K562 (cell line): ENCODE results near the gene PODN. TPM values are rescaled to one million over a fixed set of nuclear protein-coding genes. Genes with fewer than 3 reads are reported as not detected.

ENCODE experiments used
- ATAC-seq: fragments of 200-7000 bp; cut with Tn5 transposase; 3 replicates; pipeline ENCODE4 v1.9.1; 2020; ENCODE audit warnings: moderate library complexity
- BruUV-seq: library from RNA; stranded (reverse); fragments of 400-500 nt; replicated peaks from 2 replicates; lab custom pipeline; 2021; lab: Mats Ljungman, UMichigan
- CTCF ChIA-PET: fragments of 300-600 bp; formaldehyde crosslinking; extraction: SDS; loops from one replicate; lab custom pipeline; 2021; ENCODE audit warnings: low intra/inter-chr PET ratio; lab: Yijun Ruan, JAX
- POLR2A ChIA-PET: fragments of 300-600, 350-650 bp; sonication (Branson Sonifier 250); formaldehyde crosslinking; extraction: SDS; loops from one replicate; lab custom pipeline; 2021; ENCODE audit warnings: antibody characterized with exemption, inconsistent platforms; lab: Yijun Ruan, JAX
- DNase-seq, 4 experiments: peaks; one replicate each; pipeline versions ENCODE4 v3.0.0 to v3.0.0-alpha.2; 2011 to 2018; ENCODE audit warnings: low spot score in 3 of 4, mixed read lengths in 3 of 4; ENCODE audit errors: extremely low read depth in 1 of 4
- FAIRE-seq: peaks from 2 replicates; lab custom pipeline; 2011; peaks lifted over from hg19 to GRCh38; lab: Jason Lieb, UNC
- H2AFZ ChIP-seq: 2 replicates; pipeline ENCODE4 v1.6.0; 2011; ENCODE audit warnings: low read depth, low read length, control low read depth, inconsistent platforms
- H3K27ac ChIP-seq: fragments of 200-600 bp; 3 replicates; pipeline ENCODE4 v1.8.0; 2011; ENCODE audit warnings: low read depth, mild to moderate bottlenecking, control low read depth, inconsistent platforms, low read length, moderate library complexity, mixed read lengths; ENCODE audit errors: extremely low read depth
- H3K27me3 ChIP-seq, 2 experiments: fragments of 300-600 bp in 1 of 2; 2 replicates in 1 of 2; 3 replicates in 1 of 2; pipeline versions ENCODE4 v1.6.0 to v1.8.0; 2011; ENCODE audit warnings: inconsistent platforms in 2 of 2, low read length in 2 of 2, mild to moderate bottlenecking in 1 of 2, mixed read lengths in 1 of 2, moderate library complexity in 1 of 2; ENCODE audit not compliant: control insufficient read depth in 2 of 2, insufficient read depth in 2 of 2
- H3K36me3 ChIP-seq: fragments of 300-600 bp; 3 replicates; pipeline ENCODE4 v1.8.0; 2011; ENCODE audit warnings: mild to moderate bottlenecking, low read length, inconsistent platforms; ENCODE audit not compliant: control insufficient read depth, insufficient read depth
- H3K4me1 ChIP-seq, 2 experiments: fragments of 200-600 bp in 1 of 2; replicated peaks in 1 of 2; 2 replicates in 1 of 2; 3 replicates in 1 of 2; pipeline versions ENCODE4 v1.5.1 to v1.8.0; 2011; ENCODE audit warnings: inconsistent platforms in 2 of 2, low read length in 2 of 2, mild to moderate bottlenecking in 1 of 2, mixed read lengths in 1 of 2, moderate library complexity in 1 of 2; ENCODE audit not compliant: control insufficient read depth in 2 of 2, insufficient read depth in 2 of 2
- H3K4me2 ChIP-seq: 2 replicates; pipeline ENCODE4 v1.6.1; 2011; ENCODE audit warnings: low read length, control low read depth, inconsistent platforms, mixed read lengths; ENCODE audit not compliant: insufficient read depth
- H3K4me3 ChIP-seq: fragments of 200-600 bp; sonication (generic), shearing (Covaris generic); 2 replicates; pipeline ENCODE4 v1.5.1; 2016; ENCODE audit warnings: control low read depth, inconsistent platforms
- H3K79me2 ChIP-seq: fragments of 200-600 bp; 3 replicates; pipeline ENCODE4 v1.8.0; 2011; ENCODE audit warnings: low read length, inconsistent platforms; ENCODE audit not compliant: control insufficient read depth, insufficient read depth
- H3K9ac ChIP-seq, 2 experiments: 2 replicates each; pipeline versions ENCODE4 v1.6.0 to v1.6.1; 2011; ENCODE audit warnings: low read depth in 2 of 2, low read length in 2 of 2, control low read depth in 1 of 2, inconsistent platforms in 1 of 2, mild to moderate bottlenecking in 1 of 2, mixed read lengths in 1 of 2; ENCODE audit not compliant: insufficient read depth in 1 of 2
- H3K9me1 ChIP-seq: one replicate; pipeline ENCODE4 v1.6.0; 2011; ENCODE audit warnings: inconsistent platforms, mild to moderate bottlenecking, low read length, moderate library complexity; ENCODE audit not compliant: control insufficient read depth, insufficient read depth
- H3K9me3 ChIP-seq: replicated peaks from 2 replicates; pipeline ENCODE4 v1.5.1; 2011; ENCODE audit warnings: low read depth, low read length, inconsistent platforms; ENCODE audit not compliant: control insufficient read depth, insufficient read depth
- H4K20me1 ChIP-seq: replicated peaks from 2 replicates; pipeline ENCODE4 v1.6.1; 2011; ENCODE audit warnings: low read length, inconsistent platforms, mixed read lengths; ENCODE audit not compliant: control insufficient read depth, insufficient read depth
- BRF1 ChIP-seq: IDR thresholded peaks from 3 replicates; pipeline ENCODE4 v1.6.1; 2011; ENCODE audit warnings: borderline replicate concordance, mild to moderate bottlenecking; ENCODE audit not compliant: insufficient read length; ENCODE audit errors: extremely low read depth
- KAT7 ChIP-seq: sonication (generic); formaldehyde crosslinking; IDR thresholded peaks from 2 replicates; pipeline ENCODE4 v1.8.0; 2022; ENCODE audit warnings: missing genetic modification reagents, mild to moderate bottlenecking, borderline replicate concordance
- RBM34 ChIP-seq: fragments of 200-400 bp; formaldehyde crosslinking; IDR thresholded peaks from 2 replicates; pipeline ENCODE4 v1.6.1; 2018; ENCODE audit warnings: low read length, borderline replicate concordance; ENCODE audit not compliant: insufficient read depth
- SPI1 ChIP-seq: IDR thresholded peaks from 2 replicates; pipeline ENCODE4 v1.6.1; 2011; ENCODE audit warnings: low read depth, low read length, control low read depth, borderline replicate concordance
- WGBS: fragments of 100-300 bp; shearing (Covaris generic); methylation state at CpG from one replicate; pipeline ENCODE4 v1.1.6; 2016; ENCODE audit warnings: low coverage, mixed read lengths; ENCODE audit not compliant: insufficient coverage; ENCODE audit errors: missing lambda C conversion rate; 5-methylcytosine and 5-hydroxymethylcytosine counted together
- in situ Hi-C: fragments of 300-500 bp; cut with MboI; formaldehyde crosslinking; loops from 4 replicates; pipeline ENCODE4 v1.15.0; 2018; ENCODE audit warnings: inconsistent platforms, mixed read lengths
- intact Hi-C: fragments of 100-400 bp; cut with micrococcal nuclease; formaldehyde crosslinking; loops from 2 replicates; pipeline ENCODE4 v1.14.2; 2022
- polyA plus RNA-seq, 8 experiments: library from polyadenylated mRNA; depleted of rRNA in 4 of 8; stranded (reverse) in 5 of 8; unstranded in 3 of 8; fragments of >200 nt; fragmentation: Nextera tagmentation in 2 of 8; fragmentation: Illumina TruSeq in 1 of 8; extraction: Ambion mirVana in 2 of 8; extraction: Trizol in 1 of 8; gene quantifications; 2 replicates each; pipeline versions ENCODE4 v1.2.1 to v1.2.3, GENCODE V29; 2011 to 2014; ENCODE audit warnings: inconsistent platforms in 1 of 8, missing spikeins in 1 of 8
- total RNA-seq, 7 experiments: library from RNA; depleted of rRNA in 6 of 7; stranded (reverse); fragments of >200 nt in 6 of 7; fragmentation: Illumina TruSeq in 2 of 7; extraction: Trizol in 2 of 7; gene quantifications; 2 replicates each; pipeline versions ENCODE4 v1.2.1 to v1.2.3, GENCODE V29; 2011 to 2021; ENCODE audit warnings: low replicate concordance in 1 of 7
- TF ChIP-seq, protein P1 (sequence below): sonication (generic); formaldehyde crosslinking; IDR thresholded peaks from 2 replicates; pipeline ENCODE4 v1.9.0; 2022; ENCODE audit warnings: mild to moderate bottlenecking, missing genetic modification reagents

The PODN gene
- total and polyA plus RNA-seq, 9 of the 15 experiments (the other 6 are each of a cell fraction or from before 2014, with no cell fraction given), result not detected

DNA sequence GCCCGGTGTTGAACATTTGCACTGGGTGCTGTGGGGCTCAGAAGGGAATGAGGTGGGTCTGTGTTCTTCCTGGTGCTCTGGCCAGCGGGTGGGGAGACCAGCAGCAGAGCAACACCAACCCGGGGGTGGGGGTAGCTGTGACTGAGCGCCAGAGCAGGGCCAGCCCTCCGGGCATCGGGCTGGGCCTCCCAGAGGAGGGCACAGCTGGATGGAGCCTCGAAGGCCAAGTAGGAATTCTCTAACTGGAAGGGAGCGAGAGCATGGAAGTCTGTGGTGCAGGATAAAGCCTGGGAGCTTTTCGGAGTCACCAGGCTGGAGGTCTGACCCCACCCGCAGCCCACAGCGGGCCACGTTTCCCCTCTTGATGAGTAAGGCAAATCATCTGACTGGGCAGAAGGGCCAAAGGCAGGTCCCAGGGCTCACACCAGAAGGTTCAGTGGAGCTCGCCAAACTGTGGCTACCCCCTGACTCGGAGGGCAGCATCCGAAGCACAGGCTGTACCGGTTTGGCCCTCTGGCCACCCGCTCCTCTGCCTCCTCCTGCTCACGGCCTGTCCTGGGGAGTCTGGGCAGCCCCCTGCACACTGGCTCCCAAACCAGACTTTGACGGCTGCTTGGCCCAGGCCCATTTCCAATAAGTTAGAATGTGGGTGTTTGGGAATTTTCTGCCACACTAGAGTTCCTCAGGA, 61.6 kb downstream of the PODN start:
- Histone ChIP-seq H3K9ac (peak overlapping the region in 1 of 2 experiments; percentile 37; a peak in 1 of 4 replicates), H4K20me1 (no peaks in the 10 kb centered on the region; the same call in 1 of the 2 replicates), H3K4me3 (no peak overlapping the region), H2AFZ (no peak overlapping the region), H3K4me2 (no peak overlapping the region), H3K36me3 (no peaks in the 10 kb centered on the region), H3K27me3 (peaks cover 57 to 83% of the 10 kb centered on the region in 2 experiments), H3K4me1 (peaks cover 0 to 18% of the 10 kb centered on the region in 2 experiments; a peak in 1 of 5 replicates), H3K79me2 (no peaks in the 10 kb centered on the region), H3K27ac (no peak overlapping the region), H3K9me3 (no peaks in the 10 kb centered on the region), H3K9me1 (no peaks in the 10 kb centered on the region)
- no TSS peak for BruUV-seq
- CTCF ChIA-PET, result no interaction called here
- FAIRE-seq, result no peak
- no peak for ATAC-seq
- intact Hi-C loops (no loop called here), in situ Hi-C loops (loop anchor here (5.0 kb wide), 1 partner anchor 46 kb away; no protein-coding TSS in a partner anchor)
- TF ChIP-seq BRF1 (no peak), RBM34 (no peak)
- TF ChIP-seq, protein P1, sequence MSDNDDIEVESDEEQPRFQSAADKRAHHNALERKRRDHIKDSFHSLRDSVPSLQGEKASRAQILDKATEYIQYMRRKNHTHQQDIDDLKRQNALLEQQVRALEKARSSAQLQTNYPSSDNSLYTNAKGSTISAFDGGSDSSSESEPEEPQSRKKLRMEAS (CRISPR knock-in tag), result peak; percentile 20; the same call in 1 of the 2 replicates
- no peak for DNase-seq
- POLR2A ChIA-PET, result interaction anchor here (0.6 to 1.0 kb wide), 2 partner anchors 12 to 143 kb away, joined by 3 read pairs; no protein-coding TSS in a partner anchor
- 11% methylated on average over 19 of the region's 19 CpGs for WGBS

DNA sequence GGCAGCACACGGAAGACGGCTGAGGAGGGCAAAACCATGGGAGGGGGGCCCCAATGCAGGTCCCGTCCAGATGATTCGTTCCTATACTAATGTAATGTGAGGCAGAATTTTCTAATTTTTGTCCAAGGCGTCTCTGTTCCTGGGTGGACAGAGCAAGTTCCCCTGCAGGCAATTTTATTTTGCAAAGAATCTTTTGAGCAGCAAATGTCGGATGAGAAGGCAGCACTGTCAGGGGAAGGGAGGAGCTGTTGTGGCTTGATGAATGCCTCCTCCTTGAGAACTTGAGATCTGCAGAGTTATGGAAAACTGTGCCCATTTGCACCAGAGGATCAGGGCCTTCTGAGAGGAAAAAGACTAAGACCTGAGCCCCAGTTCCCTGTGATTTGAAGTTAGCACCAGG, 63.1 kb downstream of the PODN start:
- no peaks in the 10 kb centered on the region for H3K9me3 ChIP-seq
- no peak overlapping the region for H2AFZ ChIP-seq
- H3K36me3 ChIP-seq, result no peaks in the 10 kb centered on the region
- H3K27ac ChIP-seq, result no peak overlapping the region
- in situ Hi-C loops, result no loop called here
- H4K20me1 ChIP-seq, result no peaks in the 10 kb centered on the region; the same call in 1 of the 2 replicates
- TF ChIP-seq KAT7 (CRISPR knock-in tag), result no peak
- TF ChIP-seq SPI1, result no peak
- no peaks in the 10 kb centered on the region for H3K9me1 ChIP-seq
- peaks cover 0 to 18% of the 10 kb centered on the region in 2 experiments; a peak in 3 of 5 replicates for H3K4me1 ChIP-seq
- H3K9ac ChIP-seq, result no peak overlapping the region
- H3K79me2 ChIP-seq, result no peaks in the 10 kb centered on the region
- H3K4me3 ChIP-seq, result no peak overlapping the region
- DNase-seq (no peak), ATAC-seq (no peak), FAIRE-seq (no peak)
- no peak overlapping the region for H3K4me2 ChIP-seq
- intact Hi-C loops, result no loop called here
- CTCF ChIA-PET, result no interaction called here
- POLR2A ChIA-PET, result no interaction called here
- peaks cover 56 to 83% of the 10 kb centered on the region in 2 experiments for H3K27me3 ChIP-seq
- no TSS peak for BruUV-seq
- WGBS, result 0% methylated on average over 6 of the region's 6 CpGs
